ENCODE measurements around the gene KIF23. TPM values are rescaled to one million over a fixed set of nuclear protein-coding genes. Genes with fewer than 3 reads are reported as not detected.

KIF23 gene
- total RNA-seq, 4 donors from 2014 or later, result 2.7 to 8.5 (median 6.9) TPM

DNA sequence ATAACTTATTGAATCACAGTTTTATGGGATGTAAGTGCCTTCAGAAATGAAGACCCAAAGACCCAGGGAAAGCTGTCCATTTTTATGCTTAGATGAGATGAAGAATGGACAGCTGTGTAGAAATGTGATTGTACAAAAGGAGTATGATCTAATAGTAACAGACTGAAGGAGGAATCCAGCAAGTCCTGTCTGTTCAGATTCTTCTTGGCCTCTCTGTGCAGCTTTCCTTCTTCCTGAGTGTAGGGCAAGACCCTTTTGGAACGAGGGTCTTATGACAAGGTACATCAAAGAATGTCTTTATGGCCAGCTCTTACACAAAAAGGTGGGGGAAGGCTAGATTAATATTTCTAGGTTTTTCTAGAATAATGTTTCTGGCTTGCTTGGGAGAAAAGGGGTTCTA lies 1.4 kb upstream of the KIF23 start:
- Histone ChIP-seq H3K36me3 (no peaks in the 10 kb centered on the region), H3K27ac (no peak overlapping the region), H3K4me1 (peaks cover 12% of the 10 kb centered on the region), H3K27me3 (no peaks in the 10 kb centered on the region), H3K9me3 (no peaks in the 10 kb centered on the region), H3K4me3 (no peak overlapping the region)
- WGBS, result 45% methylated on average over 1 of the region's 1 CpG
- no peak for DNase-seq (ENCODE audit: low spot score in 2 of 2)
- TF ChIP-seq POLR2AphosphoS5 (IDR thresholded peaks at IDR 0.05) (no peak), POLR2A (IDR thresholded peaks at IDR 0.05) (no peak), EP300 (IDR thresholded peaks at IDR 0.05) (no peak)
- TF ChIP-seq, protein P1, sequence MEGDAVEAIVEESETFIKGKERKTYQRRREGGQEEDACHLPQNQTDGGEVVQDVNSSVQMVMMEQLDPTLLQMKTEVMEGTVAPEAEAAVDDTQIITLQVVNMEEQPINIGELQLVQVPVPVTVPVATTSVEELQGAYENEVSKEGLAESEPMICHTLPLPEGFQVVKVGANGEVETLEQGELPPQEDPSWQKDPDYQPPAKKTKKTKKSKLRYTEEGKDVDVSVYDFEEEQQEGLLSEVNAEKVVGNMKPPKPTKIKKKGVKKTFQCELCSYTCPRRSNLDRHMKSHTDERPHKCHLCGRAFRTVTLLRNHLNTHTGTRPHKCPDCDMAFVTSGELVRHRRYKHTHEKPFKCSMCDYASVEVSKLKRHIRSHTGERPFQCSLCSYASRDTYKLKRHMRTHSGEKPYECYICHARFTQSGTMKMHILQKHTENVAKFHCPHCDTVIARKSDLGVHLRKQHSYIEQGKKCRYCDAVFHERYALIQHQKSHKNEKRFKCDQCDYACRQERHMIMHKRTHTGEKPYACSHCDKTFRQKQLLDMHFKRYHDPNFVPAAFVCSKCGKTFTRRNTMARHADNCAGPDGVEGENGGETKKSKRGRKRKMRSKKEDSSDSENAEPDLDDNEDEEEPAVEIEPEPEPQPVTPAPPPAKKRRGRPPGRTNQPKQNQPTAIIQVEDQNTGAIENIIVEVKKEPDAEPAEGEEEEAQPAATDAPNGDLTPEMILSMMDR (IDR thresholded peaks at IDR 0.05), result no peak

DNA sequence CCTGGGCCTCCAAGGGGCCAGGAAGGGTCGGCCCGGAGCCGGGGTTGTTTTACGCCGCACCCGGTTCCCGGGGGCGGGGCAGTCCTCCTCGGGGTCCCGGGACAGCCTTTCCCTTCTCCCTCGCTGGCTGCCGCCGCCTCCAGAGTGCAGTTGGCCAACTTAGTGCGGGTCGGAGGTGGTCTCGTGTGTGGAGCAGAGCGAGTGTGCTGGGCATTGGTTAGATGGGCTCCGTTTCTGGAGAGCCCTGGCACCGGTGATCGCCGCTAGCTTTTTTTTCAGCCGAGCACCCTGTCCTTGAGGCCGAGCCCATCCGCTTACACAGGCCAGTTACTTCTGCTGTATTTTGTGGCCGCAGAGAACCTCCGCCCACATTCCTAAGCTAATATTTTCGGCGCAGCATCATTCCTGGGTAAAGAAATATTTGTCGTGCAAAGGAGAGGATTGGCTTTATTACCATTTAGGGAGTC lies 585 bp downstream of the KIF23 start:
- Histone ChIP-seq H3K4me3 (peak overlapping the region; percentile 90), H3K9me3 (no peaks in the 10 kb centered on the region), H3K27ac (peak overlapping the region; percentile 42), H3K27me3 (no peaks in the 10 kb centered on the region), H3K36me3 (no peaks in the 10 kb centered on the region), H3K4me1 (peaks cover 12% of the 10 kb centered on the region)
- TF ChIP-seq, protein P1 (IDR thresholded peaks at IDR 0.05), result no peak
- TF ChIP-seq EP300 (IDR thresholded peaks at IDR 0.05), result no peak
- TF ChIP-seq POLR2A (IDR thresholded peaks at IDR 0.05), result no peak
- TF ChIP-seq POLR2AphosphoS5 (IDR thresholded peaks at IDR 0.05), result no peak
- DNase-seq (ENCODE audit: low spot score in 2 of 2), result no peak
- 0% methylated on average over 12 of the region's 29 CpGs for WGBS

DNA sequence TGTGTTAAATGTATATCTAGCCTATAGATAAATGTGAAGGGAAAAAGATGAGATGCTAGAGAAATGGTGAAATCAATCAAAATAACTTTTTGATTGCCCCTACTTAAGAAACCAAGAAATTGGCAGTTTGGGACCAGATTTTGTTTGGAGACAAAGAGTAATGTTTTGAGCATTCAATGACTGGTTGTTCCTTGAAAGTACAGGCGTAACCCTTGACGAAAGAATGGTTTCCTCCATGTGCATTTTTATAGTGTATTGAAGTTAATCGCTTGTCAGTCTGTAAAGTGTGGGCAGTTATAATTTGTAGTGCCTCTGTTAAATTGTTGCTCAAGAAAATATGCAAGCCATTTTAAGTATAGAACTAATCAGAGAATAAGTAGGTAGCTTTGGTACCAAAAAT lies 1.2 kb downstream of the KIF23 start:
- TF ChIP-seq POLR2AphosphoS5 (IDR thresholded peaks at IDR 0.05) (no peak), POLR2A (IDR thresholded peaks at IDR 0.05) (no peak), EP300 (IDR thresholded peaks at IDR 0.05) (no peak)
- TF ChIP-seq, protein P1 (IDR thresholded peaks at IDR 0.05), result no peak
- no peaks in the 10 kb centered on the region for H3K36me3 ChIP-seq
- H3K4me1 ChIP-seq, result peaks cover 12% of the 10 kb centered on the region
- 81% methylated on average over 3 of the region's 3 CpGs for whole genome bisulfite sequencing
- no peak overlapping the region for H3K27ac ChIP-seq
- H3K9me3 ChIP-seq, result no peaks in the 10 kb centered on the region
- no peaks in the 10 kb centered on the region for H3K27me3 ChIP-seq
- H3K4me3 ChIP-seq, result peak overlapping the region; percentile 90
- no peak for DNase-seq (ENCODE audit: low spot score in 2 of 2)

DNA sequence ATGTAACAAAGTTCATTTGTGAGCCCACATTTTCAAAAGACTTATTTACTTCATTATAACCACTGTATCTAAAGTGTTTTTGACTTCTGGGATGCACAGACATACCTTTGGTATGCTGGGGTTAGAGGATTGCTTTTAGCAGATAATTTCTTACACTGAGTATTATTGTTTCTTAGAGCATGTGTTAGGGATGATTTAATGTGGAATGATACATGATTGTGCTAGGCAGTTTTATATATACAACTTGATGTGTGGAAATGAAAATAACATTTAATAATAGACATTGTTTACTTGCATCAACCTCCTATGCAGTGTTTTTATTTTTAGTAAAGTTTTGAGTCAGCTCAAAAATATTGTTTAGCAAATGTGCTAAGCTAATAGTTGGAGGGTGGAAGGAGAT lies 3.4 kb downstream of the KIF23 start:
- no peak overlapping the region for H3K27ac ChIP-seq
- H3K36me3 ChIP-seq, result no peaks in the 10 kb centered on the region
- H3K4me3 ChIP-seq, result no peak overlapping the region
- peaks cover 12% of the 10 kb centered on the region for H3K4me1 ChIP-seq
- no peaks in the 10 kb centered on the region for H3K9me3 ChIP-seq
- H3K27me3 ChIP-seq, result no peaks in the 10 kb centered on the region
- no peak for DNase-seq (ENCODE audit: low spot score in 2 of 2)
- TF ChIP-seq EP300 (IDR thresholded peaks at IDR 0.05), result no peak
- TF ChIP-seq POLR2AphosphoS5 (IDR thresholded peaks at IDR 0.05), result no peak
- TF ChIP-seq POLR2A (IDR thresholded peaks at IDR 0.05), result no peak
- TF ChIP-seq, protein P1 (IDR thresholded peaks at IDR 0.05), result no peak

DNA sequence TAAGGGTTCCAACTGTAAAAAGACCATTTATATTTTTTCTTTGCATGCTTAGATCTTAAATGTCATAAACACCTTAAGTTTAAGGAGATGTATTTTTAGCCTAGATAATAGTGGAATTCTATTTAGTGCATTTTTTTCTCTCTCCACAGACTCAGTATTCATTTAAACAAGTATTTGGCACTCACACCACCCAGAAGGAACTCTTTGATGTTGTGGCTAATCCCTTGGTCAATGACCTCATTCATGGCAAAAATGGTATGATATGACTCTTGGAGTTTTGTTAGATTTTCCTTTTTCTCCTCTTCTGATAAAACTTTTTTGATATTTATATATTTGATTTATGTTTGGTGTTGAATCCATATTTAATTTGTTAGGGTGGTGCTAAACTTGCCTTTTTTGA lies 7.3 kb downstream of the KIF23 start:
- no peaks in the 10 kb centered on the region for H3K27me3 ChIP-seq
- H3K4me3 ChIP-seq, result no peak overlapping the region
- H3K27ac ChIP-seq, result no peak overlapping the region
- H3K4me1 ChIP-seq, result no peaks in the 10 kb centered on the region
- no peaks in the 10 kb centered on the region for H3K36me3 ChIP-seq
- TF ChIP-seq, protein P1 (IDR thresholded peaks at IDR 0.05), result no peak
- TF ChIP-seq POLR2AphosphoS5 (IDR thresholded peaks at IDR 0.05) (no peak), EP300 (IDR thresholded peaks at IDR 0.05) (no peak), POLR2A (IDR thresholded peaks at IDR 0.05) (no peak)
- H3K9me3 ChIP-seq, result no peaks in the 10 kb centered on the region
- no peak for DNase-seq (ENCODE audit: low spot score in 2 of 2)
